NCI-H1092 treated with DMSO at 0.1 percent for 48 hours (cell line): Measurements from ENCODE around the gene CASP10.
A peak's percentile ranks its signal among the peaks of the same experiment; 100 is the strongest.

ENCODE experiments used
- DNase-seq: peaks from one replicate; lab custom pipeline; 2025; lab: John Stamatoyannopoulos, UW

Gene CASP10

GRCh38 chr2:201260302-201260800, 77.4 kb downstream of the CASP10 start, which contains the start of gene CASP8:
CASP8 (plus strand) TSS chr2:201260536; CDS start chr2:201266487, 5,951 bp downstream.
- no peak for DNase-seq

DNA sequence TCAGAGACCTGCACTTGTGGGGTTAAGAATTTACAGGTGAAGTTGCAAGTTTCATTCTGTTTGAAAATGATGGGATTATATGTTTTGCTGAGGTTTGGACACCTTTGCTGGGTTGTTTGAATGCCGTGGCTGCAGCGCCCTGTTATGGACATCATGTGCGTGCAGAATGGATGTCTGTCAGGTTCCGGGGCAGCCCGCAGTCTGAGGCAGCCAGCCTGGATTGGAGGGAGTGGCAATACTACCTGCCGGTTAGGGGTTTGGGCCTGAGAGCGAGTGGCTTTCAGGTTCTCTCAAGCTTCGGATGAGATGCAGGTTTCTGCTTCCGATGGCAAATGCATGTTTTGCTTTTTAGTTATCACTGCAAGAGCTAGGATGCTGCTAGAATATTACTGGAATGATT, 78.5 kb downstream of the CASP10 start:
- no peak for DNase-seq

DNA sequence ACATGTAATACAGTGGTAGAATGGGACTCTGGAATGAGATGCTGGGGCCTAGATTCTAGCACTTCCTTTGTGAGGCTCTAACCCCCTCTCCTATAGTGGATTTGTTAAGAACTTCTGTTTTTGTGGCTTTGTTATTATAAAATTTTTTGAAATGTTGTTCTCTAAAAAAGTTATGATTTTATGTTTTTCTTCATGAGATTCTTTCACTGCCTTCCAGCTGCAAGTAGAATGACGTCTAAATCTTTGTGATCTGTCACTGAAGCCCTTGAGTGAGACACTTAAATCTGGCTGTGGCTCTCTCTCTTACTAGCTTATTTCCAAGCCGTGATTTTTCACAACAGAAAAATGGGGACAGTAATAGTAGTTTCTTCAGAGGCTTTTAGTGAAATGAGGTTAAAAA, 79.0 kb downstream of the CASP10 start:
- no peak for DNase-seq

DNA sequence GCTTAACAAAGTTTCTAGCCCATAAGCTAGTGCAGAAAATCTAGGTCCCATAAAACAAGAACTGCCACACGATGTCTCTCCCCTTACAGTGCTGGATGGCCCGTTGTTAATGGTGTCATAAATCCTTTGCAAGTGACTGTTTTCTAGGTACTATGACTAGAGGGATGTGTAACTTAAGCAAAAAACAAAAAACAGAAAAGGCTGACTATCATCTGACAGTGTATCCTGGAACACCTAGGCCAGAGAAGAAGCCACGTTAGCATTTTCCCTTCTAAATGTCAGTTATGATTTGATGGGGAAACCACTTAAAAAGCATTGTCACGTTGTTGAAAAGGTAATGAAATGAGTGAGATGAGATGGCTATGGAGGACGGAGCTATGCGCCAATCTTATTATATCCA, 79.8 kb downstream of the CASP10 start:
- no peak for DNase-seq

DNA sequence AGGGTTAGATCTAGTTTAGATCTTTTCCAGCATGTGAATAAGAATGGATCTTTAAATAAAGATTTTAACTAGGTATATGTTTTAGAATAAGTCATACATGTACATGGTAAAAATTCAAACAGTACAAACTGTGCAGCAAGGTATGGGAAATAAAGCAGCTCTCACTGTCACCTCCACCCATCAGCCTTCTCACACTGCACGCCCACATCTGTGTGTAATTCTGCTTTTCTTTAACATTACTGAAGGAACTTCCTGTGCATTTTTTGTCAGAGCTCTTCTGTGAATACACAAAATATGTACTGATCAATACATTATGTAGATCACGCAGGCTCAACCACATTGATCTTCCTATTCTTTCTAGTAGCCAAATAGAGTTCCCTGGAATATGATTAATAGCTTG, 80.8 kb downstream of the CASP10 start:
- no peak for DNase-seq

GRCh38 chr2:201264472-201265173, 81.7 kb downstream of the CASP10 start:
- DNase-seq: no peak

DNA sequence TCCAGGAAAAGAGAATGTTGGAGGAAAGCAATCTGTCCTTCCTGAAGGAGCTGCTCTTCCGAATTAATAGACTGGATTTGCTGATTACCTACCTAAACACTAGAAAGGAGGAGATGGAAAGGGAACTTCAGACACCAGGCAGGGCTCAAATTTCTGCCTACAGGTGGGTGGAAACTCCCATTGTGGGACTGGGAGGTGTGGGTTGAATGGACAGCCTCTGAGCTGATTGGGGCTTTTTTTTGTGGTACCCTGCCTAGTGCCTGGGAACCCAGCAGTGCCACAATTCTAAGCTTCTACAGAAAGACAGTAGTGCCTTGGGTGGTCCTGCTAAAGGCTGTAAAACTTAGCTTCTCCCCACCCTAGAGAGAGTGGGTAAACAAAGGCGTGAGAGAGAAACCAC, 83.7 kb downstream of the CASP10 start:
- no peak for DNase-seq

GRCh38 chr2:201267278-201268030, 84.5 kb downstream of the CASP10 start:
- DNase-seq: no peak

- peak; percentile 14 for DNase-seq
These were observed 86.8 kb downstream of the CASP10 start for GRCh38 chr2:201269764-201270163.

DNA sequence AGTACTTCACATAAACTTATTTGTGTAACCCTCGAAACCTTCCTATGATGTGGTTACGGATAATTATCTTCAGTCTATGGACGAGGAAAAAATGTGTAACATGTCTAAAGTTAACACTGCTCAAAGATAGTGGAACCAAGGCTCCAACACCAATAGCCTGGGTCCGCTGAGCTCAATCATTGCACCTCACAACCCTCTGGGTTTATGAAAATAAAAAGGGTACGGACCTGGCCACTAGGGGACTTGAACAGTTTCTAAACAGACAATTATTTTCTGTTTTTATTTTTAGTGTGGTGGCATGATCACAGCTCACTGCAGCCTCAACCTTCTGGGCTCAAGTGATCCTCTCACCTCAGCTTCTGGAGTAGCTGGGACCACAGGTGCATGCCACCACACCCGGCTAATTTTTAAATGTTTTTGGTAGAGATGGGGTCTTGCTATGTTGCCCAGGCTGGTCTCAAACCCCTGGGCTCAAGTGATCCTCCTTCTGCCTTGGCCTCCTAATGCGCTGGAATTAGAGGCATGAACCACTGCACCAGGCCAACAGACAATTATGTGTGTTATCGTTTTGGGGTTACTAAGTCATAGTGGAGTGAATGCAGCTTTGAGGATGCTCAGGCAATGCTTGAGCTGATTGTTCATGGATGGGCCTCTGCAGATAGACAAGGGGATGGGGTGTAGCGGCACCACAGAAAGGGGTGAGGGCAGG, 87.5 kb downstream of the CASP10 start:
- no peak for DNase-seq

GRCh38 chr2:201271917-201272316, 89.0 kb downstream of the CASP10 start:
- no peak for DNase-seq

- no peak for DNase-seq
These were observed 90.5 kb downstream of the CASP10 start for GRCh38 chr2:201273330-201273983.

GRCh38 chr2:201275069-201275468, 92.1 kb downstream of the CASP10 start:
- no peak for DNase-seq

DNA sequence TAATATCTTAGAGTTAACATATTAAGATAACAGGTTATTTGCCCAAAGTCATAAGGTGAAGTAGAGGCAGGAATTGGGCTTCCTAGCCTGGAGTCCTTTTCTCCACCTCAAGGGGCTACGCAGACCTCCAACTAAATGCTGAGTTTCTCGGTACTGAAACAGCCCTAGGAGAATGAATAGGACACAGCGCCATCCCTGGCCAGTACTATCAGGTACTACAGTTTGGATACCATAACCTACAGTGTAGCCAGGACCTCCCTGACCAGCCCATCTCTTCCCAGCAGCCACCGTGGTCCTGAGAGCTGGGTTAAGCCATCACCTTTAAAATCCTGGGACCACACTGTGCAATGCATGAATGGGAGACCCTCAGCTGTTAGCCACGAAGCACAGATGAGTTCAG, 93.0 kb downstream of the CASP10 start:
- no peak for DNase-seq

GRCh38 chr2:201276511-201276910, 93.6 kb downstream of the CASP10 start:
- no peak for DNase-seq
